Right ventricle myocardium inferior (tissue), 1 donor: ENCODE measurements around the gene C19orf53. TPM values are rescaled to one million over a fixed set of nuclear protein-coding genes. Genes with fewer than 3 reads are reported as not detected.
"Not testable (repeated sequence)": the region's sequence is repeated elsewhere in the genome, so short reads cannot be mapped to it uniquely, and the experiment has no call there.

Experiments
- ATAC-seq: fragments of 200-7000 bp; cut with Tn5 transposase; one replicate; pipeline ENCODE4 v1.9.1; 2020; ENCODE audit warnings: mild to moderate bottlenecking, moderate library complexity
- DNase-seq: peaks from one replicate; pipeline ENCODE4 v3.0.0; 2021; ENCODE audit errors: missing footprints
- intact Hi-C: fragments of 100-400 bp; cut with DNase I; formaldehyde crosslinking; loops from one replicate; pipeline ENCODE4 v1.11.0; 2022
- total RNA-seq: library from RNA; stranded (reverse); fragmentation: NEBNext Ultra II Directional; extraction: Animal tissue kit (Norgen Biotek cat#: 25700); gene quantifications from one replicate; pipeline ENCODE4 v1.2.1, GENCODE V29; 2021
- donor health status: DM: no; HTN: yes; CAD: no; lungs with severe emphysema.

The C19orf53 gene
- total RNA-seq, 1 donor from 2014 or later: 89.9 TPM

- intact Hi-C loops: no loop called here
- DNase-seq (no peak), ATAC-seq (no peak)
These were observed 16.1 kb downstream of the C19orf53 start for GRCh38 chr19:13790354-13790753.

DNA sequence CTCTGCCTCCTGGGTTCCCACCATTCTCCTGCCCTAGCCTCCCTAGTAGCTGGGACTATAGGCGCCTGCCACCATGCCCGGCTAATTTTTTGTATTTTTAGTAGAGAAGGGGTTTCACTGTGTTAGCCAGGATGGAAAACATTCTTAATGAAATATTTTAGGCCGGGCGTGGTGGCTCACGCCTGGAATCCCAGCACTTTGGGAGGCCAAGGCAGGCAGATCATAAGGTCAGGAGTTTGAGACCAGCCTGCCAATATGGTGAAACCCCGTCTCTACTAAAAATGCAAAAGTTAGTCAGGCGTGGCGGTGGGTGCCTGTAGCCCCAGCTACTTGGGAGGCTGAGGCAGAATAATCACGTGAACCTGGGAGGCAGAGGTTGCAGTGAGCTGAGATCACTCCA is 19.1 kb downstream of the C19orf53 start:
- intact Hi-C loops, ATAC-seq, DNase-seq: not testable (repeated sequence)

DNA sequence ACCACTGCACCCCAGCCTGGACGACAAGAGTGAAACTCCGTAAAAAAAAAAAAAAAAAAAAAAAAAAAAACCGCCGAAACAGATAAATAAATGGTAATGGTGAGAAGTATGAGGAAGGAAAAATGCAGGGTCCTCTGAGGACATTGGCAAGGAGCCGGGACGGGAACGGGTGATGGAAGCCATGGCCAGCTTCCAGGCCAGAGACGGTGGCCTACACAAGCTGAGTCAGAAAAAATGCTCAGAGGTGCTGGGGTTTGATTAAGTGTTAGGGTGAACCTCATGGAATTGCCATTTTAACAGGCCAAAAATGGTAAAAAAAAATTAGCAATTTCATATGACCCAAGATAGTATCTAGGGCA is 20.1 kb downstream of the C19orf53 start:
- ATAC-seq (peak; percentile 25), DNase-seq (no peak)
- intact Hi-C loops: no loop called here

GRCh38 chr19:13794757-13795589 is 20.7 kb downstream of the C19orf53 start, which contains the start of gene ZSWIM4:
TSS of gene ZSWIM4 (plus strand) at chr19:13795443. CDS start at chr19:13795649, 206 bp downstream.
- ATAC-seq (peak; percentile 97), DNase-seq (peak; percentile 100)
- intact Hi-C loops: loop anchor here (5.0 kb wide), 1 partner anchor 42 kb away; no protein-coding TSS in a partner anchor

- intact Hi-C loops: loop anchor here (5.0 kb wide), 1 partner anchor 42 kb away; no protein-coding TSS in a partner anchor
These were observed 21.5 kb downstream of the C19orf53 start for GRCh38 chr19:13795595-13796300.

DNA sequence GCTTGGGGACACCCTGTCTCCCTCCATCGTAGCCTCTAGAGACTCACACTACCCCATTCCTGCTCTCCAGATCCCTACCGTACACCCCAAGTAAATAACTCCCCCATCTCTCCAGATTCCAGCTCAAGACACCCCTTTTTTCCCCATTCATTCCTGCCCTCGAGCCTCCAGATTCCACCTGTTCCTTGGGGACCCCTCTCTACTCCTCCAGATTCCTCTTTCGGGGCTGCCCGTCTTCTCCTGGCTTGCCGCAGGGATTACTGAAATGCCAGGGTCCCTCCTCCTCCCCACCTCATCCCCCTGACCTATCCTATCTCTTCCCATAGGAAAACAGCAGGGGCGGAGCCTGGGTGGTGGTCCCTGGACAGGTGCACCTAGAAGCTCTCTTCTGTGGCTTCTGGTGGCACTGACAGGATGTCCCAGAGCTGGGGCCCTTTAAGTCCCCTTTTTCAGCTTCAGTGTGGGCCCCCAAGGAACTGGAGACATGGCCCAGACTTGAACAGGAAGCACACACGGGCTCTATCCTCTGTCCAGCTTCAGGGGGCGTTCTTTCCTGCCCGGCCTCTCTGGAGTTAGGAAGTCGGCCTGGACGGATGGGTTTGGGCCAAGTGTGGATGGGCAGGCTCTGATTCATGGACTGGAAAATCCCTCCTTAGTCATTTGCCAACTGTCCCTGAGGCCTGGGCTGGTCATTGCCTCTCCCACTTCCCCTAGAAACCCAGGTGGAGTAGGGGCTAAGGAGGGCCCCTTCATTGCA is 22.2 kb downstream of the C19orf53 start:
- intact Hi-C loops: loop anchor here (5.0 kb wide), 1 partner anchor 41 kb away; no protein-coding TSS in a partner anchor
- DNase-seq: peak; percentile 78
- peak; percentile 43 for ATAC-seq

More at GRCh38 chr19:13795595-13796300, 21.5 kb downstream of the C19orf53 start:
- DNase-seq (peak; percentile 70), ATAC-seq (peak; percentile 3)

DNA sequence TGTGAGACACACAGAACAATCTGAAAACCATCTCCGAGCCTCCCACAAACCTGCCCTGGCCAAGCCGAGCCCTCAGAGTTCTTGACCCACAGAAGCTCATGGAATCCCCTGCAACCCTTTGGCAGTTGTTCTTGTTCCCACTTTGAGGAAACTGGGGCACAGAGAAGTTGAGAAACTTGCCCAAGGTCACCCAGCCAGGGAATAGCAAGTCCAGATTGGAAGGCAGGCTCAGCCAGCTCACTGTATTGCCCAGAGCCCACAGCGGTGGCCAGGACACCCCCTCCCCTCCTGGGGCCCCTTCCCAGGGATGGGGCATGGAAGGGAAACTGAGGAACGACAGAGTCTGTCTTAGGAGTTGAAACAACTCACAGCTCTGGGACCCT is 22.8 kb downstream of the C19orf53 start:
- intact Hi-C loops: loop anchor here (5.0 kb wide), 1 partner anchor 40 kb away; no protein-coding TSS in a partner anchor
- DNase-seq: no peak
- ATAC-seq: no peak

GRCh38 chr19:13797870-13798269 is 23.6 kb downstream of the C19orf53 start:
- peak; percentile 23 for DNase-seq
- intact Hi-C loops: loop anchor here (5.0 kb wide), 1 partner anchor 39 kb away; no protein-coding TSS in a partner anchor
- ATAC-seq: no peak

- intact Hi-C loops: loop anchor here (5.0 kb wide), 1 partner anchor 38 kb away; no protein-coding TSS in a partner anchor
- ATAC-seq (no peak), DNase-seq (peak; percentile 40)
These were observed 25.4 kb downstream of the C19orf53 start for GRCh38 chr19:13799669-13800068.

DNA sequence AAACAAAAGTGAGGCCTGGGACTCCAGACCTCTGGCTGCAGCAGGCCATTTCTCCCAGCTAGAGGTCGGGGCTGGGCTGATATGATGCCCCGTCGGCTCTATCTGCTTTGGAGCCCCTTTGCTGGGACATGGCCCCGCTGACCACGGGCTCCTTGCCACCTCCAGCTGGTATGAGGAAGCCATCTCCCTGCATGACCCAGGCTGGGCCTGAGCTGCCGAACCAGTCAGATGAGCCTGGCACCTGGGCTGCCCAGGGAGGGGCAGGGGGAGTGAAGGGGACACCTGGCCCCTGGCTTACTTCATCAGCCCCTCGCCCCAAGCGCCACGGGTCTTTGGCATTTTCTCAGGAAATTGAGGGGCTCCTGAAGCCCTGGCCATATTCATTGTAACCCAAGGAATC is 28.8 kb downstream of the C19orf53 start:
- DNase-seq: peak; percentile 28
- intact Hi-C loops: no loop called here
- no peak for ATAC-seq

GRCh38 chr19:13804830-13805683 is 30.8 kb downstream of the C19orf53 start:
- ATAC-seq (peak; percentile 76), DNase-seq (peak; percentile 74)
- intact Hi-C loops: loop anchor here (1.0 kb wide), 1 partner anchor 57 kb away; no protein-coding TSS in a partner anchor

DNA sequence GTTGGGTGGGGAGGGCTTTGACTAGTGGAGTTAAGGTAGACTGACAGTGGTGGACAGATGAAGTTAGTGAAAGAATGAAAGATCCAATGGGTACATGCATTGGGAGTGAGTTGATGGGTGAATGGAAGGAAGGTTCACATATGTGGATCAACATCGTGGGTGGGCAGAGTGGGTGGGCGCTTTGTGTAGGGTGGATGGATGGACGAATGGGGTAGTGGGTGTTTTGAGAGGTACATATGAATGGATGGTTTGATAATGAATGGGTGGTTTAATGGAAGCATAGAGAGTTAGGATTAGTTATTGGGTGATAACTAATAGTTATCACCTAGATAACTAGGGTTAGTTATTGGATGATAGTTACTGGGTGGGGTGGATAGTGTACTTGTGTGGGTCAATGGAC is 32.5 kb downstream of the C19orf53 start:
- DNase-seq: no peak
- no peak for ATAC-seq
- intact Hi-C loops: no loop called here

DNA sequence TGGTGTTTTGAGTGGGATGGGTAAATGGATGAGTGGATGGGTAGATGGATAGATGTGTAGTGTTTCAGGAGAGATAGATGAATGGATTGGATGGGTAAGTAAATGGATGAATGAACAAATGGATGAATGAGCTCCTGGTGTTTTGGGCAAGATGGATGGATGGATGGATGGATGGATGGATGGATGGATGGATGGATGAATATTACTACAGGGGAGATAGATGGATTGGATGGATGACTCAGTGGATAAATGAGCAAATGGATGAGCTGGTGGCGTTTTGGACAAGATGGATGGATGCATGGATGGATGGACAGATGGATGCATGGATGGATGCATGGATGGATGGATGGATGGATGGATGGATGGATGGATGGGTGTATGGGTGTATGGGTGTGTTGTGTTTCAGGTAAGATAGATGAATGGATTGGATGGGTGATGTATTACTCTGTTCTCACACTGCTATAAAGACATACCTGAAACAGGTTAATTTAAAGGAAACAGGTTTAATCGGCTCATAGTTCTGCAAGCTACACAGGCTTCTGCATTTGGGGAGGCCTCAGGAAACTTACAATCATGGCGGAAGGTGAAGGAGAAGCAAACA is 33.3 kb downstream of the C19orf53 start:
- ATAC-seq (no peak), DNase-seq (no peak)
- intact Hi-C loops: no loop called here

- intact Hi-C loops: no loop called here
- no peak for ATAC-seq
- DNase-seq: peak; percentile 63
These were observed 34.6 kb downstream of the C19orf53 start for GRCh38 chr19:13808856-13809255.

DNA sequence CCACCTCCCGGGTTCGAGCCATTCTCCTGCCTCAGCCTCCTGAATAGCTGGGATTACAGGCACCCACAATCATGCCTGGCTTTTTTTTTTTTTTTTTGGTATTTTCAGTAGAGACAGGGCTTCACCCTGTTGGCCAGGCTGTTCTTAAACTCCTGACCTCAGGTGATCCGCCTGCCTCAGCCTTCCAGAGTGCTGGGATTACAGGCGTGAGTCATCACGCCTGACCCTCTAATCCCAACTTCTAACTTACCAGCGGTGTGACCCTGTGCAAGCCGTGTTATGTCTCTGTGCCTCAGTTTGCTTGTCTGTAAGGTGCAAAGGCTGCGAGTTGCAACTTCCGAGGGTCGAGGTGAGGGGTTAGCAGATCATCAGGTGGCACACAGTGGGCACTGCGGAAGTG is 38.3 kb downstream of the C19orf53 start:
- ATAC-seq: no peak
- peak; percentile 30 for DNase-seq
- intact Hi-C loops: no loop called here

DNA sequence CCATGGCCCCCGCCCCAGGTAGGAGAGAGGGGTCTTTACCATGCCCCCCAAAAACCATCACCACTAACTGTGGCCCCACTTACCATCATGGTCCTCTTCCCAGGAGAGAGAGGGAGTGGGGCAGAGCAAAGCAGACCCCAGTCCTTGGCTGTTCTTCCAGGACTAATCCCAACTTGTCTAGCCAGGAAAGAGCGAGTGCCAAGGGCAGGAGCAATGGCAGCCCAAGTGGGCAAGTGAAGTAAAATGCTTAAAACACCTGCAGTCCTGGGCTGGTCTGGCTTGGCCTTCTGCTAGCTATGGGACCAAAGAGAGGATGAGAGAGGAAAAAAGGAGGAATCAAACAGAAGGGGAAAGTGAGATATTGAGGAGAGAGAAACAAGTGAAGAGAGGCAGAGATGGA is 38.9 kb downstream of the C19orf53 start:
- intact Hi-C loops: no loop called here
- ATAC-seq: no peak
- no peak for DNase-seq

- DNase-seq (peak; percentile 56), ATAC-seq (no peak)
- intact Hi-C loops: no loop called here
These were observed 40.3 kb downstream of the C19orf53 start for GRCh38 chr19:13814550-13814949.
